ENCODE measurements around the gene KRT20.

Gene KRT20, protein sequence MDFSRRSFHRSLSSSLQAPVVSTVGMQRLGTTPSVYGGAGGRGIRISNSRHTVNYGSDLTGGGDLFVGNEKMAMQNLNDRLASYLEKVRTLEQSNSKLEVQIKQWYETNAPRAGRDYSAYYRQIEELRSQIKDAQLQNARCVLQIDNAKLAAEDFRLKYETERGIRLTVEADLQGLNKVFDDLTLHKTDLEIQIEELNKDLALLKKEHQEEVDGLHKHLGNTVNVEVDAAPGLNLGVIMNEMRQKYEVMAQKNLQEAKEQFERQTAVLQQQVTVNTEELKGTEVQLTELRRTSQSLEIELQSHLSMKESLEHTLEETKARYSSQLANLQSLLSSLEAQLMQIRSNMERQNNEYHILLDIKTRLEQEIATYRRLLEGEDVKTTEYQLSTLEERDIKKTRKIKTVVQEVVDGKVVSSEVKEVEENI

GRCh38 chr17:40884708-40885512 is at the start of gene KRT20:
KRT20 (minus strand) TSS chr17:40885242; CDS start chr17:40885185, 57 bp downstream.
- Histone ChIP-seq H3K4me2 (ENCODE audit: low read length) (no peak within 1 kb of the TSS), H3K9ac (ENCODE audit: low read length) (no peak within 1 kb of the TSS), H4K20me1 (ENCODE audit: insufficient read depth, low read length) (no peaks in the 10 kb centered on the region), H3K36me3 (replicated peaks; ENCODE audit: low read depth, low read length) (no peaks in the 10 kb centered on the region), H3K27me3 (ENCODE audit: low read depth, low read length) (peaks cover 36% of the 10 kb centered on the region), H3K9me3 (ENCODE audit: insufficient read depth, low read length) (no peaks in the 10 kb centered on the region), H3K79me2 (ENCODE audit: low read length) (no peaks in the 10 kb centered on the region), H3K4me3 (ENCODE audit: low read length) (no peak within 1 kb of the TSS), H3K27ac (ENCODE audit: low read length) (no peak within 1 kb of the TSS), H3K4me1 (ENCODE audit: low read length) (no peaks in the 10 kb centered on the region), H2AFZ (ENCODE audit: low read depth, low read length) (no peak within 1 kb of the TSS)
- TF ChIP-seq, protein P1, sequence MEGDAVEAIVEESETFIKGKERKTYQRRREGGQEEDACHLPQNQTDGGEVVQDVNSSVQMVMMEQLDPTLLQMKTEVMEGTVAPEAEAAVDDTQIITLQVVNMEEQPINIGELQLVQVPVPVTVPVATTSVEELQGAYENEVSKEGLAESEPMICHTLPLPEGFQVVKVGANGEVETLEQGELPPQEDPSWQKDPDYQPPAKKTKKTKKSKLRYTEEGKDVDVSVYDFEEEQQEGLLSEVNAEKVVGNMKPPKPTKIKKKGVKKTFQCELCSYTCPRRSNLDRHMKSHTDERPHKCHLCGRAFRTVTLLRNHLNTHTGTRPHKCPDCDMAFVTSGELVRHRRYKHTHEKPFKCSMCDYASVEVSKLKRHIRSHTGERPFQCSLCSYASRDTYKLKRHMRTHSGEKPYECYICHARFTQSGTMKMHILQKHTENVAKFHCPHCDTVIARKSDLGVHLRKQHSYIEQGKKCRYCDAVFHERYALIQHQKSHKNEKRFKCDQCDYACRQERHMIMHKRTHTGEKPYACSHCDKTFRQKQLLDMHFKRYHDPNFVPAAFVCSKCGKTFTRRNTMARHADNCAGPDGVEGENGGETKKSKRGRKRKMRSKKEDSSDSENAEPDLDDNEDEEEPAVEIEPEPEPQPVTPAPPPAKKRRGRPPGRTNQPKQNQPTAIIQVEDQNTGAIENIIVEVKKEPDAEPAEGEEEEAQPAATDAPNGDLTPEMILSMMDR (IDR thresholded peaks at IDR 0.05; ENCODE audit: low read depth, low read length), result no peak
- TF ChIP-seq EZH2phosphoT487 (IDR thresholded peaks at IDR 0.05; ENCODE audit: low read depth), result no peak

DNA sequence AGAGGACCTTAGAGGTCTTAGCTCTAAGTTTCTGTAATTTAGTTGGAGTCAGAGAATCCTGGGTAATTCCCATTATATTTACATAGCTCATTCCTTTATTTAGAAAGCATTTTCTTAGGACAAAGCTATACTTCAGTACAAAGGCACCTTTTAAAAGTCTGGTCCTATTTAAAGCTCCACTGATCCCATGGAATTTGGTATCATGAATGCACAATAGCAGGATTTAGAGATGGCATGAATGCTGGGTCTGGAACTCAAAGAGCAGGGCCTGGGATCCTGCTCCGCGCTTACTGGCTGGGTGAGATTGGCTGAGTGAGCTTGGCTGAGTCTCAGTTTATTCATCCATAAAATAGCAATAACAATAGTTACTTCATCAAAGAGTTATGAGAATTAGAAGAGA is 47.6 kb upstream of the KRT20 start:
- H3K79me2 ChIP-seq (ENCODE audit: low read length), result no peaks in the 10 kb centered on the region
- no peak overlapping the region for H3K27ac ChIP-seq (ENCODE audit: low read length)
- no peak overlapping the region for H2AFZ ChIP-seq (ENCODE audit: low read depth, low read length)
- no peaks in the 10 kb centered on the region for H4K20me1 ChIP-seq (ENCODE audit: insufficient read depth, low read length)
- peaks cover 44% of the 10 kb centered on the region for H3K27me3 ChIP-seq (ENCODE audit: low read depth, low read length)
- TF ChIP-seq EZH2phosphoT487 (IDR thresholded peaks at IDR 0.05; ENCODE audit: low read depth), result no peak
- TF ChIP-seq, protein P1 (IDR thresholded peaks at IDR 0.05; ENCODE audit: low read depth, low read length), result no peak
- H3K9me3 ChIP-seq (ENCODE audit: insufficient read depth, low read length), result no peaks in the 10 kb centered on the region
- no peaks in the 10 kb centered on the region for H3K36me3 ChIP-seq (replicated peaks; ENCODE audit: low read depth, low read length)
- no peak overlapping the region for H3K4me2 ChIP-seq (ENCODE audit: low read length)
- no peaks in the 10 kb centered on the region for H3K4me1 ChIP-seq (ENCODE audit: low read length)
- H3K4me3 ChIP-seq (ENCODE audit: low read length), result no peak overlapping the region
- no peak overlapping the region for H3K9ac ChIP-seq (ENCODE audit: low read length)

GRCh38 chr17:40931311-40931710 is 46.3 kb upstream of the KRT20 start:
- no peaks in the 10 kb centered on the region for H4K20me1 ChIP-seq (ENCODE audit: insufficient read depth, low read length)
- no peaks in the 10 kb centered on the region for H3K4me1 ChIP-seq (ENCODE audit: low read length)
- H3K9ac ChIP-seq (ENCODE audit: low read length), result no peak overlapping the region
- H3K27ac ChIP-seq (ENCODE audit: low read length), result no peak overlapping the region
- no peaks in the 10 kb centered on the region for H3K36me3 ChIP-seq (replicated peaks; ENCODE audit: low read depth, low read length)
- H3K9me3 ChIP-seq (ENCODE audit: insufficient read depth, low read length), result no peaks in the 10 kb centered on the region
- H3K4me2 ChIP-seq (ENCODE audit: low read length), result no peak overlapping the region
- H2AFZ ChIP-seq (ENCODE audit: low read depth, low read length), result no peak overlapping the region
- no peaks in the 10 kb centered on the region for H3K79me2 ChIP-seq (ENCODE audit: low read length)
- H3K4me3 ChIP-seq (ENCODE audit: low read length), result no peak overlapping the region
- peaks cover 45% of the 10 kb centered on the region for H3K27me3 ChIP-seq (ENCODE audit: low read depth, low read length)
- TF ChIP-seq, protein P1 (IDR thresholded peaks at IDR 0.05; ENCODE audit: low read depth, low read length), result no peak
- no peak for TF ChIP-seq EZH2phosphoT487 (IDR thresholded peaks at IDR 0.05; ENCODE audit: low read depth)

DNA sequence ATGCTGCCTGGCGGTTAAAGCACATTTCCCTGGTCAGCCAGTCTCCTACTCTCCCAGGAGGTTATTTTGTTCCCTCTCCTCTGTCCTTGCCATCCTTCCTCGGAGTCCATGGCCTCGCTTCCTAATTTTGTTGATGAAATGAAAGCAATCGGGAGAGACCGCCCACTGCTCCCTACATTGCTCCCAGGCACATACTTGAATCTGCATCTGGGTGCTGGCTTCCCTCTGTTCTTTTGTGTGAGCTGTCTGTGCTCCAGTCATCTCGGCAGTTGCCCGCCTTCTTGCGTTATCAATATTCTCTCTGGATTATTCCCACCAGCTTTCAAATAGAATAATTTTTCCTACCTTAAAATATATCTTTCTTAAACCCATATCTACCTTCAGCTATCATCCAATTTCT is 41.3 kb upstream of the KRT20 start:
- Histone ChIP-seq H3K79me2 (ENCODE audit: low read length) (no peaks in the 10 kb centered on the region), H3K4me2 (ENCODE audit: low read length) (no peak overlapping the region), H3K36me3 (replicated peaks; ENCODE audit: low read depth, low read length) (no peaks in the 10 kb centered on the region), H3K4me3 (ENCODE audit: low read length) (no peak overlapping the region), H3K9me3 (ENCODE audit: insufficient read depth, low read length) (no peaks in the 10 kb centered on the region), H4K20me1 (ENCODE audit: insufficient read depth, low read length) (no peaks in the 10 kb centered on the region), H2AFZ (ENCODE audit: low read depth, low read length) (no peak overlapping the region), H3K27ac (ENCODE audit: low read length) (no peak overlapping the region), H3K27me3 (ENCODE audit: low read depth, low read length) (peaks cover 39% of the 10 kb centered on the region; the same call in 1 of the 2 replicates), H3K4me1 (ENCODE audit: low read length) (no peaks in the 10 kb centered on the region), H3K9ac (ENCODE audit: low read length) (no peak overlapping the region)
- TF ChIP-seq, protein P1 (IDR thresholded peaks at IDR 0.05; ENCODE audit: low read depth, low read length), result no peak
- no peak for TF ChIP-seq EZH2phosphoT487 (IDR thresholded peaks at IDR 0.05; ENCODE audit: low read depth)

Measured in OCI-LY3 (cell line).